ENCODE results near the gene NCAPD3.
"Not testable (repeated sequence)": the region's sequence is repeated elsewhere in the genome, so short reads cannot be mapped to it uniquely, and the experiment has no call there.

Gene NCAPD3

GRCh38 chr11:134260983-134261382 is 37.2 kb upstream of the NCAPD3 start:
- DNase-seq (ENCODE audit: low read depth) = no peak
- no peak overlapping the region for H3K4me3 ChIP-seq (ENCODE audit: low read depth, low read length)
- no peak for TF ChIP-seq CTCF (conservative IDR thresholded peaks at IDR 0.05; ENCODE audit: low read depth, low read length)

GRCh38 chr11:134260503-134260902 is 36.7 kb upstream of the NCAPD3 start:
- no peak for TF ChIP-seq CTCF (conservative IDR thresholded peaks at IDR 0.05; ENCODE audit: low read depth, low read length)
- DNase-seq (ENCODE audit: low read depth) = no peak
- H3K4me3 ChIP-seq (ENCODE audit: low read depth, low read length) = no peak overlapping the region

- H3K4me3 ChIP-seq (ENCODE audit: low read depth, low read length) = no peak overlapping the region
- DNase-seq (ENCODE audit: low read depth) = no peak
- no peak for TF ChIP-seq CTCF (conservative IDR thresholded peaks at IDR 0.05; ENCODE audit: low read depth, low read length)
Observed at GRCh38 chr11:134258577-134258976, 34.8 kb upstream of the NCAPD3 start.

- DNase-seq (ENCODE audit: low read depth) = no peak
- no peak overlapping the region for H3K4me3 ChIP-seq (ENCODE audit: low read depth, low read length)
- TF ChIP-seq CTCF (conservative IDR thresholded peaks at IDR 0.05; ENCODE audit: low read depth, low read length) = no peak
Observed at GRCh38 chr11:134257101-134257500, 33.3 kb upstream of the NCAPD3 start.

GRCh38 chr11:134255184-134255561 is 31.4 kb upstream of the NCAPD3 start:
- DNase-seq (ENCODE audit: low read depth); H3K4me3 ChIP-seq (ENCODE audit: low read depth, low read length): not testable (repeated sequence)

GRCh38 chr11:134254433-134255183 is 30.8 kb upstream of the NCAPD3 start:
- H3K4me3 ChIP-seq (ENCODE audit: low read depth, low read length) = peak overlapping the region; percentile 86
- no peak for TF ChIP-seq CTCF (conservative IDR thresholded peaks at IDR 0.05; ENCODE audit: low read depth, low read length)
- no peak for DNase-seq (ENCODE audit: low read depth)

- peak within 1 kb of the TSS; percentile 86 for H3K4me3 ChIP-seq (ENCODE audit: low read depth, low read length)
- DNase-seq (ENCODE audit: low read depth) = peak; percentile 99
- TF ChIP-seq CTCF (conservative IDR thresholded peaks at IDR 0.05; ENCODE audit: low read depth, low read length) = no peak
Observed at GRCh38 chr11:134253188-134253993, 29.6 kb upstream of the NCAPD3 start, which contains the start of the genes ACAD8 and THYN1. Gene ACAD8, plus strand, starts transcription at chr11:134253568. Its CDS starts 33 bp downstream, at chr11:134253601. Gene THYN1, minus strand, starts transcription at chr11:134253352. Its CDS starts 470 bp downstream, at chr11:134252882.

All from choroid plexus epithelial cell (primary cell).